Stimulated activated effector memory CD8-positive, alpha-beta T cell treated with anti-CD3 and anti-CD28 coated beads, Interleukin-12 subunit alpha, Interleukin-12 subunit beta, amount 100 ng/mL, for 72 hours (primary cell): ENCODE data around the gene PWWP3B.
"Not testable (repeated sequence)": the region's sequence is repeated elsewhere in the genome, so short reads cannot be mapped to it uniquely, and the experiment has no call there.

ENCODE experiments used
- ATAC-seq: fragments of 150-1000 bp; cut with Tn5 transposase; 2 replicates; pipeline ENCODE4 v1.10.0; 2021
- DNase-seq, 2 donors: peaks; one replicate each; pipeline ENCODE4 v3.0.0; 2021 to 2022; ENCODE audit warnings: low spot score in 2 of 2
- H3K27ac Mint-ChIP-seq: one replicate; pipeline ENCODE4 v1.8.0; 2022; ENCODE audit warnings: mild to moderate bottlenecking, mixed read lengths
- H3K36me3 Mint-ChIP-seq: one replicate; pipeline ENCODE4 v1.8.0; 2022; ENCODE audit warnings: mild to moderate bottlenecking, mixed read lengths
- H3K4me1 Mint-ChIP-seq: one replicate; pipeline ENCODE4 v1.8.0; 2022; ENCODE audit warnings: mixed read lengths
- H3K4me3 Mint-ChIP-seq: one replicate; pipeline ENCODE4 v1.8.0; 2022; ENCODE audit warnings: mild to moderate bottlenecking, mixed read lengths
- H3K9me3 Mint-ChIP-seq: one replicate; pipeline ENCODE4 v1.8.0; 2022; ENCODE audit warnings: mixed read lengths

The PWWP3B gene

GRCh38 chrX:106168107-106168506, at the start of gene PWWP3B:
TSS of gene PWWP3B (plus strand) at chrX:106168305. CDS start at chrX:106205433, 37,128 bp downstream.
- Mint-ChIP-seq H3K4me1 (no peaks in the 10 kb centered on the region), H3K4me3 (no peak within 1 kb of the TSS), H3K36me3 (no peaks in the 10 kb centered on the region), H3K27ac (no peak within 1 kb of the TSS), H3K9me3 (peaks cover under 1% of the 10 kb centered on the region)
- DNase-seq = no peak
- ATAC-seq = no peak

GRCh38 chrX:106139048-106139447, 29.1 kb upstream of the PWWP3B start:
- Mint-ChIP-seq H3K36me3 (no peaks in the 10 kb centered on the region), H3K9me3 (peaks cover 5% of the 10 kb centered on the region), H3K27ac (no peak overlapping the region), H3K4me1 (no peaks in the 10 kb centered on the region), H3K4me3 (no peak overlapping the region)
- DNase-seq = no peak
- ATAC-seq = no peak

GRCh38 chrX:106144755-106145639, 23.1 kb upstream of the PWWP3B start:
- DNase-seq (no peak), ATAC-seq (no peak)
- Mint-ChIP-seq H3K9me3 (peaks cover 3% of the 10 kb centered on the region), H3K36me3 (no peaks in the 10 kb centered on the region), H3K4me3 (no peak overlapping the region), H3K4me1 (no peaks in the 10 kb centered on the region), H3K27ac (no peak overlapping the region)

GRCh38 chrX:106150701-106151100, 17.4 kb upstream of the PWWP3B start:
- Mint-ChIP-seq H3K36me3 (no peaks in the 10 kb centered on the region), H3K4me1 (no peaks in the 10 kb centered on the region), H3K9me3 (peaks cover 3% of the 10 kb centered on the region), H3K4me3 (no peak overlapping the region), H3K27ac (no peak overlapping the region)
- DNase-seq (no peak), ATAC-seq (no peak)

GRCh38 chrX:106159861-106160282, 8.2 kb upstream of the PWWP3B start:
- no peak overlapping the region for H3K4me3 Mint-ChIP-seq
- no peaks in the 10 kb centered on the region for H3K4me1 Mint-ChIP-seq
- H3K36me3 Mint-ChIP-seq = no peaks in the 10 kb centered on the region
- ATAC-seq = no peak
- DNase-seq = no peak
- no peaks in the 10 kb centered on the region for H3K9me3 Mint-ChIP-seq
- no peak overlapping the region for H3K27ac Mint-ChIP-seq

- Mint-ChIP-seq H3K9me3 (peaks cover 3% of the 10 kb centered on the region), H3K36me3 (no peaks in the 10 kb centered on the region), H3K27ac (no peak overlapping the region), H3K4me1 (no peaks in the 10 kb centered on the region), H3K4me3 (no peak overlapping the region)
- no peak for DNase-seq
- no peak for ATAC-seq
These were observed 2.2 kb downstream of the PWWP3B start for GRCh38 chrX:106170318-106170717.

- Mint-ChIP-seq H3K4me1 (no peaks in the 10 kb centered on the region), H3K4me3 (no peak overlapping the region), H3K9me3 (peaks cover 3% of the 10 kb centered on the region), H3K27ac (no peak overlapping the region), H3K36me3 (no peaks in the 10 kb centered on the region)
- no peak for ATAC-seq
- no peak for DNase-seq
These were observed 3.3 kb downstream of the PWWP3B start for GRCh38 chrX:106171293-106171820.

- no peak overlapping the region for H3K4me3 Mint-ChIP-seq
- H3K36me3 Mint-ChIP-seq = no peaks in the 10 kb centered on the region
- DNase-seq (no peak), ATAC-seq (no peak)
- H3K27ac Mint-ChIP-seq = no peak overlapping the region
- H3K4me1 Mint-ChIP-seq = no peaks in the 10 kb centered on the region
- H3K9me3 Mint-ChIP-seq = peaks cover 7% of the 10 kb centered on the region
These were observed 9.2 kb downstream of the PWWP3B start for GRCh38 chrX:106177106-106177981.

- Mint-ChIP-seq H3K36me3 (no peaks in the 10 kb centered on the region), H3K4me1 (no peaks in the 10 kb centered on the region), H3K4me3 (no peak overlapping the region), H3K27ac (no peak overlapping the region), H3K9me3 (peaks cover 9% of the 10 kb centered on the region)
- DNase-seq (no peak), ATAC-seq (no peak)
These were observed 9.8 kb downstream of the PWWP3B start for GRCh38 chrX:106177982-106178321.

GRCh38 chrX:106178826-106179225, 10.7 kb downstream of the PWWP3B start:
- no peaks in the 10 kb centered on the region for H3K36me3 Mint-ChIP-seq
- DNase-seq (no peak), ATAC-seq (no peak)
- H3K4me1 Mint-ChIP-seq = no peaks in the 10 kb centered on the region
- H3K4me3 Mint-ChIP-seq = no peak overlapping the region
- H3K9me3 Mint-ChIP-seq = peaks cover 6% of the 10 kb centered on the region
- H3K27ac Mint-ChIP-seq = no peak overlapping the region

- not testable (repeated sequence) for DNase-seq, H3K4me3 Mint-ChIP-seq, H3K9me3 Mint-ChIP-seq, H3K27ac Mint-ChIP-seq, ATAC-seq, H3K4me1 Mint-ChIP-seq, H3K36me3 Mint-ChIP-seq
These were observed 15.6 kb downstream of the PWWP3B start for GRCh38 chrX:106183685-106184084.

GRCh38 chrX:106201502-106202178, 33.5 kb downstream of the PWWP3B start:
- H3K36me3 Mint-ChIP-seq = no peaks in the 10 kb centered on the region
- H3K4me3 Mint-ChIP-seq = no peak overlapping the region
- DNase-seq (no peak), ATAC-seq (no peak)
- H3K9me3 Mint-ChIP-seq = no peaks in the 10 kb centered on the region
- no peaks in the 10 kb centered on the region for H3K4me1 Mint-ChIP-seq
- H3K27ac Mint-ChIP-seq = no peak overlapping the region

GRCh38 chrX:106203315-106203714, 35.2 kb downstream of the PWWP3B start:
- ATAC-seq (no peak), DNase-seq (no peak)
- no peak overlapping the region for H3K27ac Mint-ChIP-seq
- H3K4me3 Mint-ChIP-seq = no peak overlapping the region
- H3K36me3 Mint-ChIP-seq = no peaks in the 10 kb centered on the region
- H3K4me1 Mint-ChIP-seq = no peaks in the 10 kb centered on the region
- H3K9me3 Mint-ChIP-seq = no peaks in the 10 kb centered on the region

- H3K9me3 Mint-ChIP-seq = peaks cover 3% of the 10 kb centered on the region
- DNase-seq (no peak), ATAC-seq (no peak)
- no peaks in the 10 kb centered on the region for H3K36me3 Mint-ChIP-seq
- no peak overlapping the region for H3K4me3 Mint-ChIP-seq
- no peaks in the 10 kb centered on the region for H3K4me1 Mint-ChIP-seq
- no peak overlapping the region for H3K27ac Mint-ChIP-seq
These were observed 40.0 kb downstream of the PWWP3B start for GRCh38 chrX:106208154-106208553.
